ENCODE measurements around the gene AMTN.

The AMTN gene

DNA sequence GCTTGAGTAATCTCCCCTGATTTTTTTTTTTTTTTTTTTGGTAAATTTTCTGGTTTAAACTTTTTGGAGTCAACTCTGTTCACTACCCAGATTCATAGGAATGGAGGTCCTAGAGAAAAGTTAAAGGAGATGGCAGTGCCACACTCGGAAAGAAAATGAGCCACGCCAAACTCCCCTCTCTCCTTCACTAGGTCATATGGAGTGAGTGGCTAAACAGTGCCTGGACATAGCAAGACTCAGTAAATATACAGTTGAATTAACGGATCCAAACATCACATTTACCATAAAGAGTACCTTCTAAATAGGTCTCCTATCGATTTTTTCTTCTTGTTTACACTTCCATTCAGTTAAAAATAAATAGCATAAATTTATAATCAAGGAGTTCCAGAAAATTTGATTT lies 13.6 kb upstream of the AMTN start:
- Mint-ChIP-seq H3K4me3 (no peak overlapping the region), H3K27me3 (ENCODE audit: low read depth, poor library complexity) (peaks cover 3% of the 10 kb centered on the region), H3K9me3 (no peaks in the 10 kb centered on the region), H3K36me3 (ENCODE audit: low read depth) (no peaks in the 10 kb centered on the region), H3K27ac (no peak overlapping the region), H3K4me1 (no peaks in the 10 kb centered on the region)
- TF ChIP-seq, protein P1, sequence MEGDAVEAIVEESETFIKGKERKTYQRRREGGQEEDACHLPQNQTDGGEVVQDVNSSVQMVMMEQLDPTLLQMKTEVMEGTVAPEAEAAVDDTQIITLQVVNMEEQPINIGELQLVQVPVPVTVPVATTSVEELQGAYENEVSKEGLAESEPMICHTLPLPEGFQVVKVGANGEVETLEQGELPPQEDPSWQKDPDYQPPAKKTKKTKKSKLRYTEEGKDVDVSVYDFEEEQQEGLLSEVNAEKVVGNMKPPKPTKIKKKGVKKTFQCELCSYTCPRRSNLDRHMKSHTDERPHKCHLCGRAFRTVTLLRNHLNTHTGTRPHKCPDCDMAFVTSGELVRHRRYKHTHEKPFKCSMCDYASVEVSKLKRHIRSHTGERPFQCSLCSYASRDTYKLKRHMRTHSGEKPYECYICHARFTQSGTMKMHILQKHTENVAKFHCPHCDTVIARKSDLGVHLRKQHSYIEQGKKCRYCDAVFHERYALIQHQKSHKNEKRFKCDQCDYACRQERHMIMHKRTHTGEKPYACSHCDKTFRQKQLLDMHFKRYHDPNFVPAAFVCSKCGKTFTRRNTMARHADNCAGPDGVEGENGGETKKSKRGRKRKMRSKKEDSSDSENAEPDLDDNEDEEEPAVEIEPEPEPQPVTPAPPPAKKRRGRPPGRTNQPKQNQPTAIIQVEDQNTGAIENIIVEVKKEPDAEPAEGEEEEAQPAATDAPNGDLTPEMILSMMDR (IDR thresholded peaks at IDR 0.05): no peak
- DNase-seq: no peak

DNA sequence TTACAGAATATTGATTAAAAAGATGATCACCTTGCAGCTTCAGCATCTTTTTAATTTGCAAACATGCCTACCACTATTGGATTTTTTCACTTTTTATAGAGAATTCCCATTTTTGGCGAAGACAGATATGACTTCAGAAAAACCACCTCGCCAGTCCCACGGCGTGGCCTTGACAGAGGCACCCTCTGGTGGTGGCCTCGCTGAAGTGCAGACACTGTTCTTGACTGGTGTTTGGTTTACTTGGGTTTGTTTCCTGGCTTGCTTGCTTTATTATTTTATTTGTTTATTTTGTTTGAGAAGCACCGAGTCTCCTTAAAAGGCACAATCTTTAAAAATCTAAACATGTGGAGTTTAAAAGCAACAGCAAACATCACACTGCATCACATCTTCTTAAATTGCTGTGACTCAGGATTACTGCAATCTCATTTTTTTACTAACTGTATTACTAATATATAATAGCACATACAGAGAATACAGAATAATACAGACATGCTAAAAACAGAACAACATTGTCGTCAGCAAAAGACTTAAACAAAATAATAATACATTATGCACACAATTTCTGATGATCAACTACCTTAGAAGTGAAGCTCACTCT lies 13.1 kb upstream of the AMTN start:
- peaks cover 2% of the 10 kb centered on the region for H3K27me3 Mint-ChIP-seq (ENCODE audit: low read depth, poor library complexity)
- no peaks in the 10 kb centered on the region for H3K9me3 Mint-ChIP-seq
- TF ChIP-seq, protein P1 (IDR thresholded peaks at IDR 0.05): peak; percentile 96
- no peaks in the 10 kb centered on the region for H3K36me3 Mint-ChIP-seq (ENCODE audit: low read depth)
- no peaks in the 10 kb centered on the region for H3K4me1 Mint-ChIP-seq
- no peak overlapping the region for H3K27ac Mint-ChIP-seq
- no peak overlapping the region for H3K4me3 Mint-ChIP-seq
- DNase-seq: peak; percentile 78

DNA sequence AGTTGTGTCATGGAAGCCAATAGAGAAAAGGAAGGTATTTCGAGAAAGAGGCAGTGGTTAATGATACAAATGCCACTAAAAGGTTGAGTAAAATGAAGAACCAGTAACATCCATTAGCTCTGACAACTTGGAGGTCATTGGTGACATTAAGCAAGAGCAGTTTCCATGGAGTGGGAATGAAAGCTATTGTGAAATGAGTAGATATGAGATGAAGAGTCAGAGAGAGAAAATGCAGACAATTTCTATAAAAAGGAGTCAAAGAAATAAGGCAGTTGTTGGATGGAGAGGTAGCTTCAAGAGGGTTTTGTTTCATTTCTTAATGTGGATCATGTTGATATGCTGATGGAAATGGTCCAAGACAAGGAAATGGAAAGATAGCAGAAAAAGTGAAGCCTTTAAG lies 9.6 kb upstream of the AMTN start:
- Mint-ChIP-seq H3K27ac (no peak overlapping the region), H3K9me3 (no peaks in the 10 kb centered on the region), H3K4me3 (no peak overlapping the region), H3K4me1 (no peaks in the 10 kb centered on the region), H3K27me3 (ENCODE audit: low read depth, poor library complexity) (peaks cover 6% of the 10 kb centered on the region), H3K36me3 (ENCODE audit: low read depth) (no peaks in the 10 kb centered on the region)
- TF ChIP-seq, protein P1 (IDR thresholded peaks at IDR 0.05): no peak
- DNase-seq: no peak

DNA sequence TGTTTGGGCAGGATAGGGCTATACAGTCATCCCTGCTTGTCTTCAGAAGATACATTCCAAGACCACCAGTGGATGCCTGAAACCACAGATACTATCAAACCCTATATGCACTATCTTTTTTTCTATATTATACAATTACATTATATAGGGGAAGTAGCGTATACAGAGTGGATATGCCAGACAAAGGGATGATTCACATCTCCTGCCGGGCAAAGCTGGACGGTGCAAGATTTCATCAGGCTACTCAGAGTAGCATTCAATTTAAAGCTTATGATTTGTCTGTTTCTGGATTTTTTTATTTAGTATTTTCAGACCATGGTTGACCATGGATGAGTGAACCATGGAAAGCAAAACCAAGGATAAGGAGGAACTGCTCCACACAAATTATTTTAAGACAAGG lies 7.0 kb upstream of the AMTN start:
- H3K27ac Mint-ChIP-seq: no peak overlapping the region
- H3K27me3 Mint-ChIP-seq (ENCODE audit: low read depth, poor library complexity): peaks cover 12% of the 10 kb centered on the region
- no peak overlapping the region for H3K4me3 Mint-ChIP-seq
- no peaks in the 10 kb centered on the region for H3K9me3 Mint-ChIP-seq
- no peaks in the 10 kb centered on the region for H3K36me3 Mint-ChIP-seq (ENCODE audit: low read depth)
- TF ChIP-seq, protein P1 (IDR thresholded peaks at IDR 0.05): no peak
- no peaks in the 10 kb centered on the region for H3K4me1 Mint-ChIP-seq
- DNase-seq: no peak

DNA sequence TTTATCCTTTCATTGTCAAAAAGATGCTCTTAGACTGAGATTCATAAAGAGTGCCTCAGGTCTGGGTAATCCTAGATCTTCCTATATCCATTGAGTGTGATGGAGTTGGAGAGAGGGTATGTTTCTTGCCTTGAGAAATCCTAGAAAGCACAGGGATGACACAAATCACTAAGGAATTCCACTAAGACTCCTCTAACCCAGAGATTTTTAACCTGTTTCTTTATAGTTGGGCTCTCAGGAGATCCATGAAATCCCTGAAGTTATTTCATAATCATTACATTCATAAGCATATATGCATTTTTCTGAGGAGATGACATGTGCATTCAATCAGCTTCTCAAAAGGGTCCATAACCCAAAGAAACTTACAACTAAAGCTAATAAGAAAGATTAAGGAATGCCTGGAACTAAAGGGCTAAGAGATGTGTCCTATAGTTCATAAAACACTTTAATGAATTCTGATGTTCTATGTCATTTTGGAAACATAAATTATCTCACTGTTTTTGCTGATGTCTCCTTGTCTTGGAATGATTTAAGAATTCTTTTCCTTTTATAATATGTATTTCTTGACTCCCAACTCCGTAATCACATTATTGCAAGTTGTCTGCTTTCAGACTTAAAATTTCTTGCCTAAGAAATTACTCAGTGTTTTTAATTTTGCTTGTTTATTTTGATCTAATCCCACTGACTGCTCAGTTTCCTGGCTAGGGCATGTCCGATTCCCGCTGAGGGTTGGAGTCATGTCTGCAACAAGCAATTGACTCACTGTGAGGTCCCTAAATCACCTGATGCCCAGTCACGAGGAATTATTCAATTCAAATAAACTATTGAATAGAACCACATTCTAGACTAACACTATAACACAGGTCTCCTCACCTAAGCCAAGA lies 2.8 kb upstream of the AMTN start:
- H3K27ac Mint-ChIP-seq: no peak overlapping the region
- H3K4me3 Mint-ChIP-seq: no peak overlapping the region
- DNase-seq: no peak
- H3K9me3 Mint-ChIP-seq: no peaks in the 10 kb centered on the region
- no peaks in the 10 kb centered on the region for H3K4me1 Mint-ChIP-seq
- peaks cover 13% of the 10 kb centered on the region for H3K27me3 Mint-ChIP-seq (ENCODE audit: low read depth, poor library complexity)
- TF ChIP-seq, protein P1 (IDR thresholded peaks at IDR 0.05): no peak
- no peaks in the 10 kb centered on the region for H3K36me3 Mint-ChIP-seq (ENCODE audit: low read depth)

Measured in nephron progenitor cell (in vitro differentiated cells).